ENCODE measurements around the gene TES. TPM values are rescaled to one million over a fixed set of nuclear protein-coding genes. Genes with fewer than 3 reads are reported as not detected.

Gene TES
- total RNA-seq, 1 donor from 2014 or later: 7.5 TPM

- DNase-seq (ENCODE audit: low spot score): no peak
- peak; percentile 67 for ATAC-seq
Observed at GRCh38 chr7:116219288-116219687, 8.9 kb downstream of the TES start.

DNA sequence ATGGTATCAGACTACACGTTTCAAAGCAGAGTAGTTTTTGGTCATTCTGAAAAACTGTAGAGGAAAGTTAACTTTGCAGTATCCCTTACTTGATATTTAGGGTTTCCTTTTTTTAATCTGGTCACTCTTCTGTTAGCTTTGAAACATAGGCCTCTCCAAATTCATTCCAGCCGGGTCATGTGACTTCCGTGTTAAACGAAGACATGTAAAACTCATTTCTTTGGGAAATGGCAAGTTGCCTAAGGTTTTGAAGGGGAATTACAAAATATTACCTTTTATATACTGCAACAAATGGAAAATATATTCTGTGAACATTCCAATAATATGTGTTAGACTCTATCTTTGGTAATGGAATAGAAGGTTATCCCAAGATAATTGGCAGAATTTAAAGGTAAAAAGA is 9.5 kb downstream of the TES start:
- DNase-seq (ENCODE audit: low spot score): no peak
- no peak for ATAC-seq

DNA sequence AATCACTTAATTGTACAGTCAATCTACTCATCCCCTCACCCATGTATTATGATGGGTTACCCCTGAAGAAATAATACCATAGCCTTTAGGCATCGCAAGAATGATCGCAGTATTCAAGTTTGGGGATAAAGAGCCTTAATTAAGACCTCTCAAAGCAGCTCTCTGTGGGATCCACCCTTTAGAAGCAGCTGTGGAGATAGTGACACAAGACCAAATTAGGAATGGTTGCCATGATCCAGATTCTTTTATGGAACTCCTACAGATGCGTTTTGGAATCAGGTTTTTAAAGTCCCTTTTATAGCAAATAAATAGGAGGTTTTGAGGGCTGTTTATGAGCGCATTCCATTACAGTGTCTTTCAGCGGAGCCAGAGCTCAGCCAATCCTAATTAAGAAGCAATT is 12.2 kb downstream of the TES start:
- DNase-seq (ENCODE audit: low spot score): no peak
- ATAC-seq: no peak

DNA sequence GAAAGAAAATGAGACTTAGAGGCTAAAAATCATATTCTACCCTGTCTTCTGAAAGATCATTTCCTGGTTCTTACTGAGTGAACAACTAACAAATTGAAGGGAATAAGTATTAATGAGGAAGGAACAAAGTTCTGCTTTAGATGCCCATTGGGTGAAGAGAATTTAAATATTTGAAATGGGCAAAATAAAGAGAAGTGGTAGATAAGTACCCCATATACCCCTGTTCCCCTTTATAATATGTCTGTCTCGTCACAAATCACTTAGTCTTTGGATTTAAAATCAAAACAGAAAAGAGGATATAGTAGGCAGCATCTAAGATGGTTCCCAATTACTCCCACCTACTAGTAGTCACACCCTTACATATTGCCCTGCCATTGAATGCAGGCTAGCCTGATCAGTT is 13.2 kb downstream of the TES start:
- ATAC-seq: no peak
- DNase-seq (ENCODE audit: low spot score): no peak

- ATAC-seq (no peak), DNase-seq (ENCODE audit: low spot score) (no peak)
Observed at GRCh38 chr7:116224492-116225098, 14.3 kb downstream of the TES start.

- ATAC-seq (no peak), DNase-seq (ENCODE audit: low spot score) (no peak)
Observed at GRCh38 chr7:116225860-116226259, 15.5 kb downstream of the TES start.

DNA sequence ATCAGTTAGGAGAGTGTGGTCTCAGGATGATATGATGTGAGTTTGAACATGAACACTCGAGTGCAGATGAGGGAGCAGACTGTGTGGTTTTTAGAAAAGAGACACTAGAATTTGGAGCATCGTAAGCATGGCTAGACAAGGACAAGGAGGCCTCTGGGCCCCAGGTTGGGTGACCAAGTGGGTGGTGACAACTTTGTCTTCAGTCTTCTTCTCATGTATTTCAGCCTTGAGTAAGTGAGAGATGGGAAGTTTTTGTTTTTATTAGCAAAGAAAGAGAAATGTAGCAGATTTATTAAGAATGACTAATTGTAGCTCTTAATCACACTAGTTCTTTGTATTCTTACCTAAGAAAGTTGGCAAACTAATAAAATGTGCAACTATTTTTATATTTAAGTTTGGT is 16.3 kb downstream of the TES start:
- no peak for DNase-seq (ENCODE audit: low spot score)

GRCh38 chr7:116227678-116228239 is 17.4 kb downstream of the TES start:
- ATAC-seq (no peak), DNase-seq (ENCODE audit: low spot score) (no peak)

More for the DNA sequence above, 16.3 kb downstream of the TES start:
- ATAC-seq: no peak

- no peak for DNase-seq (ENCODE audit: low spot score)
- no peak for ATAC-seq
Observed at GRCh38 chr7:116228241-116228640, 17.9 kb downstream of the TES start.

- DNase-seq (ENCODE audit: low spot score) (no peak), ATAC-seq (no peak)
Observed at GRCh38 chr7:116229366-116229765, 19.0 kb downstream of the TES start.

DNA sequence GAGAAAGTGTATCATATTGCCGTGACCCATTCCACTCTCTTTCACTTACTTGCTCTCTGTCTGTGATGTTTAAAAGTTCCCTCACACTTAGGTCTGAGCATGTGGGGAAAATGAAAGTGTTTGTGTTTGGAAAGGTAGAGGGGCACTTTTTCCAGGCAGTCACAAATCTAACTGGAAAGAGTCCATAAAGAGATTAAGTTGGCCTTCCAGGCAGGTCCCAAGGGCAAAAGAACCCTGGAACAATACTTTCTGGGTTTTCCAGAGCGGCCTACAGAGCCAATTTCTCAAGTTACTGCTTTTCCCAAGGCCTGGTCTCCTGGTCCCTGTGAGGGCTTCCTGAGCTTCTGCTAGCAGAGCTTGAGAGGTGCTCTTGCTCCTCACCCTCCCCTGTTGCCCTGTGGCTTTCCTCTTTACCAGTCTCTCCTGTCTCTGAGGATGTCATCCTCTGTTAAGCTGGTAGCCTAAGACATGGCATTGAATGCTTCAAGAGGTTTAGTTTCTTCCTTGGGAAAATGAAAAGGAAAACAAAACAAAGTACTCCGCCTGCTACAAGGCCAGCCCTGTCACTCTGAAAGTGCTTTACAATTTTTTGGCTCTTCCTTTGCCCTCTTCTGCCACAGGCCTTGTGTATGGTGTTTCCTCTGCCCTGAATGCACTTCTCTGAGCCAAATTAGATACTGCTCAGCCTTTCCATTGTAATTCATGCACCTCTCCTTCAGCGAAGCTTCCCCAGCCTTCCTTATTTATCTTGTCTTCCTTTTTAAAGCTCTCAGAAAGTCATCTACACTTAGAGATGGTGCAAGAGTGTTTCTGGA is 20.1 kb downstream of the TES start:
- DNase-seq (ENCODE audit: low spot score): no peak
- peak; percentile 61 for ATAC-seq

GRCh38 chr7:116231543-116231942 is 21.2 kb downstream of the TES start:
- DNase-seq (ENCODE audit: low spot score): no peak
- ATAC-seq: no peak

DNA sequence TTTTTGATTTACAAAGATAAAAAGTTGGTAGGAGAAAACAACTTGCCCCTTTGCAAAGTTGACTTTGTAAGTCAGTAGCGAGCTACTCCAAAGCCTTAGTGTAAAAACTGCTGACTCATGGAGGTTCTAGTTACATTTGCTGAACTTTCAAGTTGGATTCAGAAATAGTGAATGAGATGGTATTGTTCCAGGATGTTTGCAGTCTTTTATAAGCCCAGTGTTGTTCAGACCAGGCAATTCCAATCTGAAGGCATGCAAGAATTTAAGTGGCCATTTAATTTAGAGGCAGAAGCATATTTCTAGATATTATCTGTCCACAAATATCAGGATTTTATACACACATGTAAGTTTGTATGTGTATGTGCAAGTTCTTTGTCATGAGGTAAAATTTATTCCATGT is 21.6 kb downstream of the TES start:
- ATAC-seq (peak; percentile 79), DNase-seq (ENCODE audit: low spot score) (no peak)

DNA sequence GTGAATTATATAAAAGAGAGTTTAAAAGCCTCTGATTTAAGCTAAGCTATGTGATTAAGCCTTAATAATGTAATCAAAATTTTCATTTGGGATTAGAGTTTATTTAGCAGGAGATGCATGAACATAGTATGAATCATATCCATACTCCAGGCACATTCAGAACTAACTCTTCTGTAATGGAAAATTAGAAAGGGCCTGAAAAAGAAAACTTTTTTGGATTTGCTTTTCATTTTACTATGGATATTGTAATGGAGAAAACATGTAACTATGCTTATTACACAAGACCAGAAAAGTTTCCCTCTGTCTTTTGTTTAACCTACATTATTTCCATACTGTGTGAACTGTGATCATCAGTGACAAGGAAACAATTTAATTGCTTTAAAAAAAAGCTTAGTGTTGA is 22.0 kb downstream of the TES start:
- DNase-seq (ENCODE audit: low spot score): no peak
- ATAC-seq: no peak

GRCh38 chr7:116232920-116233319 is 22.6 kb downstream of the TES start:
- ATAC-seq: no peak
- no peak for DNase-seq (ENCODE audit: low spot score)

DNA sequence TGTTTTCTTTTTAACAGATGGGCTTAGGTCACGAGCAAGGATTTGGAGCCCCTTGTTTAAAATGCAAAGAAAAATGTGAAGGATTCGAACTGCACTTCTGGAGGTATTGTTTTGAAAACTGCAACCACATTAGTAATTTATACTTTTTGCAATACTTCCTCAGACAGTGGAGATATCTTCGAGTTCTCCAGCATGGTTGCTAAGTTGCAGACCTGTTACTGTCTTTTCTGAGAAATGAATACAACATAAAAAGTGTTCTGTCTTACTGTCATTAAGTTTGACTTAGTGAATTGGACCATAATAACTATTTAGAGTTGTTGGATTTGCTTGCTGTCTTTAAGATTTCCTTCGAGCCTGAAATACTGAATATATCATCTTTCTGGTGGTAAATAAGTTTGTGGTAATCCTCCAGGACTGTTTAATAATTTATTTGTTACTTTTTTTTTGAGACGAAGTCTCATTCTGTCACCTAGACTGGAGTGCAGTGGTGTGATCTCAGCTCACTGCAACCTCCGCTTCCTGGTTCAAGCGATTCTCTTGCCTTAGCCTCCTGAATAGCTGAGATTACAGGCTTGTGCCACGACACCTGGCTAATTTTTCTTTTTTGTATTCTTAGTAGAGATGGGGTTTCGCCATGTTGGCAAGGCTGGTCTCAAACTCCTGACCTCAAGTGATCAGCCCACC is 24.3 kb downstream of the TES start:
- DNase-seq (ENCODE audit: low spot score) (no peak), ATAC-seq (no peak)

DNA sequence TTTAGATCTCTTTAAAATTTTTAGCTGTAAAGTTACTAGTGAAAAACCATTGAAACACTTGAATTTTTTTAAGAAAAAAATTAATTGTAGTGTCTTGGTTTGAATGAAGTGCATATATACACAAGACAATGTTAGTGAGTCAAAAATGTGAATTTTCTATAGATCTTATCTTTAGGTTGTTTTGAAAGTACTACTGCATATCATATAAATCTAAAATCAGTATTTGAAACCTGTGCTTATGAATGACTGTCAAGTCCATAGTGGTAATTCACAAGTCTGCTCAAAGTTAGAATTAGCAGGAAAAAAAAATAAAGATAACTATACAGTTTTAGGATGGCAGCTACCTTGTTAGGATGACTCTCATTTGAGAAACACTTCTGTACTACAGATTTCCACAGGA is 25.0 kb downstream of the TES start:
- ATAC-seq (no peak), DNase-seq (ENCODE audit: low spot score) (no peak)

- ATAC-seq (peak; percentile 71), DNase-seq (ENCODE audit: low spot score) (peak; percentile 45)
Observed at GRCh38 chr7:116236020-116236630, 25.8 kb downstream of the TES start.

DNA sequence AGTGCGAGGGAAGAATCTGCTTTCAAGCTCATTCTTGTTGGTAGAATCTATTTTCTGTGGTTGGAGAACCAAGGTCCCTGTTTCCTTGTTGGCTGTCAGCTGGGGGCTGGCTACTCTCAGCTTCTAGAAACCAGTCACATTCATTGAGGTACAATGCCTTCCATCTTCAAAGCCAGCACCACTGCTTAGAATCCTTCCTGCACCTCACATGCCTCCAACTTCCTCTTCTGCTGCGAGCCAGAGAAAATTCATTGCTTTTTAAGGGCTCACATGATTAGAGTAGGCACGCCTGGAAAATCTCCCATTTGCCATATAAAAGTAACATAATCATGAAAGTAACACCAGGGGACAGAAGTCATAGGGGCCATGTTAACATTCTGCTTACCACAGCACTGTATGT is 28.7 kb downstream of the TES start:
- ATAC-seq (no peak), DNase-seq (ENCODE audit: low spot score) (no peak)

DNA sequence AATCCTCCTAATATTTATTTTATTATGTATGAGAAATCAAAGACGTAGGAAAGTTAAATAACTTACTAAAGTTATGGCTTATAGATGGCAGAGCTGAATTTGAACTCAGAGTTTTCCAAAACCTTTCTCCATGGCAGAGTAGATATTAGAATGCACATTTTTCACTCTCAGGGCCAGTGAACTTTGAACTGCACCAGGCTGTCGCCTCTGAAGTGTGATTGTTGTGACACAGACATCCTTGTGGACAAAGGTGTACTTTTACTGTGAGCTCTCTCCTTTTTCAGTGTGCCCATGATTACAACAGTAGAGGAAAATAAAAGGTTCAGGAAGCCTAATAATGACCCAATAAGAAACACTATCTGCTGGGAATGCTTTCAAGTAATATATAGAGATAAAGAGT is 29.1 kb downstream of the TES start:
- ATAC-seq: peak; percentile 94
- peak; percentile 53 for DNase-seq (ENCODE audit: low spot score)

DNA sequence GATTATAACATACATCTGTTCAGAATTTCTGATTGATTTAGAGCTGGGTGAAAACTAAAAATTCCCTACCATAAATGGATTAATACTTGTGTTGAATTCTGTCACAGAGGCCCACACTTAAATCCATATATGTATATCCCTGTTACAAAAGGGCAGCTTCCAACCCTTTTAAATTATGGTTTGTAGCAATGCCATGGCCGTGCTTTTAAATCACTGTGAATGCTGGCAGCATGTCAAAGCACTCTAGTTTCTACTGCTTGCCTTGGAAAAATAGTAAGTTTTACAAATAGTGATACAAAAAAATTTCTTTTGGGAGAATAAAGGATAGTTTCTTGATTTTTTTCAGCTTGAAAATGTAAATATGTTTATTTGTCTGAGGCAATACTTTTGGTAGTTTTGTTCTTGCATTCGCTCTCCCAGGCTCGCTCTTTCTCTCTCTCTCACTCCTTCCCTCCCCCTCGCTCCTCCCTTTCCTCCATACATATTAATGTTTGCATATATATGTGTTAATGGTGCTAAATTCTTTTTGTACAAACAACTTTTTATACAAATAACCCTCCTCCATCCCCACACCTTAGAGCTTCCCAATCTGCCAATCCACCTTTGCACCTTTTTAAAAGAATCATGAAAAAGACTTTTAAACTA is 29.8 kb downstream of the TES start:
- DNase-seq (ENCODE audit: low spot score): no peak
- ATAC-seq: no peak
